Panc1 (cell line): ENCODE data around the gene NDUFS6. TPM values are rescaled to one million over a fixed set of nuclear protein-coding genes. Genes with fewer than 3 reads are reported as not detected.
"Not testable (repeated sequence)": the region's sequence is repeated elsewhere in the genome, so short reads cannot be mapped to it uniquely, and the experiment has no call there.

Experiments
- ATAC-seq: fragments of 200-7000 bp; cut with Tn5 transposase; 2 replicates; pipeline ENCODE4 v1.9.1; 2020; ENCODE audit warnings: mild to moderate bottlenecking, moderate library complexity
- BruUV-seq: library from RNA; stranded (reverse); fragments of 400-500 nt; replicated peaks from 2 replicates; lab custom pipeline; 2021; lab: Mats Ljungman, UMichigan
- CTCF ChIA-PET: fragments of 300-600 bp; sonication (Branson Sonifier 250); formaldehyde crosslinking; loops from one replicate; lab custom pipeline; 2022; ENCODE audit warnings: antibody characterized with exemption; lab: Charles Lee
- POLR2A ChIA-PET: fragments of 300-600 bp; sonication (Branson Sonifier 250); formaldehyde crosslinking; loops from one replicate; lab custom pipeline; 2022; ENCODE audit warnings: antibody characterized with exemption; lab: Charles Lee
- DNase-seq: peaks from one replicate; pipeline ENCODE4 v3.0.0-alpha.2; 2010; ENCODE audit warnings: low read depth, low spot score
- H3K27ac ChIP-seq: 2 replicates; pipeline ENCODE4 v1.5.1; 2011; ENCODE audit warnings: mild to moderate bottlenecking, low read length, inconsistent platforms
- H3K27me3 ChIP-seq: fragments of 200-500 bp; sonication (Bioruptor generic); 2 replicates; pipeline ENCODE4 v1.6.0; 2014; ENCODE audit warnings: low read length, inconsistent platforms; ENCODE audit not compliant: control insufficient read depth, insufficient read depth
- H3K36me3 ChIP-seq: fragments of 200-500 bp; sonication (Bioruptor generic); 2 replicates; pipeline ENCODE4 v1.5.1; 2014; ENCODE audit warnings: inconsistent platforms, mild to moderate bottlenecking, low read length, moderate library complexity; ENCODE audit not compliant: control insufficient read depth, insufficient read depth
- H3K4me1 ChIP-seq: 2 replicates; pipeline ENCODE4 v1.5.1; 2011; ENCODE audit warnings: inconsistent platforms, mild to moderate bottlenecking, low read length, moderate library complexity; ENCODE audit not compliant: control insufficient read depth, insufficient read depth
- H3K4me3 ChIP-seq, 2 experiments: 2 replicates each; pipeline ENCODE4 v1.5.1; 2011 to 2012; ENCODE audit warnings: low read depth in 2 of 2, low read length in 2 of 2, mild to moderate bottlenecking in 2 of 2, inconsistent platforms in 1 of 2, moderate library complexity in 1 of 2
- H3K9me3 ChIP-seq: fragments of 200-500 bp; sonication (Bioruptor generic); 2 replicates; pipeline ENCODE4 v1.5.1; 2014; ENCODE audit warnings: low read depth, mild to moderate bottlenecking, inconsistent platforms, low read length, moderate library complexity; ENCODE audit not compliant: control insufficient read depth, insufficient read depth
- CTCF ChIP-seq: fragments of 450-650 bp; IDR thresholded peaks from 2 replicates; pipeline ENCODE4 v1.5.1; 2017; ENCODE audit warnings: mild to moderate bottlenecking
- POLR2AphosphoS5 ChIP-seq: IDR thresholded peaks from 2 replicates; pipeline ENCODE4 v1.6.1; 2012; ENCODE audit warnings: mild to moderate bottlenecking, low read depth, low read length, moderate library complexity
- REST ChIP-seq, 2 experiments: IDR thresholded peaks; 2 replicates each; pipeline ENCODE4 v1.6.1; 2011 to 2012; ENCODE audit warnings: low read depth in 2 of 2, control low read depth in 1 of 2, low read length in 1 of 2, mild to moderate bottlenecking in 1 of 2, moderate library complexity in 1 of 2; ENCODE audit not compliant: insufficient read depth in 1 of 2
- SIN3A ChIP-seq: IDR thresholded peaks from 2 replicates; pipeline ENCODE4 v1.6.1; 2012; ENCODE audit warnings: low read depth, mild to moderate bottlenecking, low read length, moderate library complexity, borderline replicate concordance; ENCODE audit not compliant: insufficient read depth
- TCF7L2 ChIP-seq: IDR thresholded peaks from 2 replicates; pipeline ENCODE4 v1.6.1; 2011; ENCODE audit warnings: mild to moderate bottlenecking, low read depth, low read length, inconsistent platforms
- in situ Hi-C: cut with HindIII; loops from 2 replicates; pipeline ENCODE4 v1.10.0; 2016; ENCODE audit warnings: low sequenced_read_pairs, low pct_unique_long_range_greater_than_20kb
- intact Hi-C: fragments of 100-400 bp; cut with micrococcal nuclease; formaldehyde crosslinking; loops from one replicate; pipeline ENCODE4 v1.10.0; 2022; ENCODE audit not compliant: unreplicated experiment
- total RNA-seq: library from RNA; stranded (reverse); gene quantifications from one replicate; pipeline ENCODE4 v1.2.1, GENCODE V29; 2021; ENCODE audit not compliant: unreplicated experiment

NDUFS6 gene
- total RNA-seq, 1 experiment from 2014 or later: 70.6 TPM

- H3K36me3 ChIP-seq: no peaks in the 10 kb centered on the region
- peaks cover 9% of the 10 kb centered on the region for H3K4me1 ChIP-seq
- no peaks in the 10 kb centered on the region for H3K27me3 ChIP-seq
- intact Hi-C loops: no loop called here
- ATAC-seq: no peak
- in situ Hi-C loops: no loop called here
- CTCF ChIA-PET: no interaction called here
- H3K9me3 ChIP-seq: no peaks in the 10 kb centered on the region
- TF ChIP-seq POLR2AphosphoS5 (no peak), TCF7L2 (no peak), CTCF (no peak), SIN3A (no peak), REST (IDR thresholded peaks at IDR 0.05; ENCODE audit: insufficient read depth in 1 of 2, low read depth in 2 of 2, low read length in 1 of 2) (no peak)
- POLR2A ChIA-PET: no interaction called here
- no TSS peak for BruUV-seq
- H3K4me3 ChIP-seq: no peak overlapping the region
- DNase-seq: no peak
- H3K27ac ChIP-seq: no peak overlapping the region
These were observed 13.0 kb upstream of the NDUFS6 start for GRCh38 chr5:1788200-1788599.

- H3K4me1 ChIP-seq: peaks cover 15% of the 10 kb centered on the region
- H3K27me3 ChIP-seq: no peaks in the 10 kb centered on the region
- intact Hi-C loops: no loop called here
- no peak for DNase-seq
- H3K9me3 ChIP-seq: no peaks in the 10 kb centered on the region
- H3K27ac ChIP-seq: no peak overlapping the region
- H3K36me3 ChIP-seq: no peaks in the 10 kb centered on the region
- ChIA-PET POLR2A (no interaction called here), CTCF (no interaction called here)
- ATAC-seq: no peak
- TF ChIP-seq REST (IDR thresholded peaks at IDR 0.05; ENCODE audit: insufficient read depth in 1 of 2, low read depth in 2 of 2, low read length in 1 of 2) (no peak), POLR2AphosphoS5 (no peak), CTCF (no peak), SIN3A (no peak), TCF7L2 (no peak)
- no TSS peak for BruUV-seq
- in situ Hi-C loops: no loop called here
- H3K4me3 ChIP-seq: no peak overlapping the region
These were observed 12.4 kb upstream of the NDUFS6 start for GRCh38 chr5:1788828-1789227.

GRCh38 chr5:1789438-1789833 lies 11.8 kb upstream of the NDUFS6 start:
- POLR2A ChIA-PET, intact Hi-C loops, CTCF ChIA-PET, in situ Hi-C loops, BruUV-seq, H3K27me3 ChIP-seq, H3K27ac ChIP-seq, H3K36me3 ChIP-seq, H3K9me3 ChIP-seq, DNase-seq: not testable (repeated sequence)
- ATAC-seq: peak; percentile 46
- H3K4me3 ChIP-seq: peak overlapping the region in 1 of 2 experiments; percentile 3; a peak in 2 of 4 replicates
- peaks cover 20% of the 10 kb centered on the region for H3K4me1 ChIP-seq
